Gastrocnemius medialis (tissue), 4 donors: Measurements from ENCODE around the gene APC2. TPM values are rescaled to one million over a fixed set of nuclear protein-coding genes. Genes with fewer than 3 reads are reported as not detected.

Experiments used
- ATAC-seq, 2 donors: fragments of 150-250 bp; one replicate each; pipeline ENCODE4 v1.9.1; 2016
- DNase-seq, 2 donors: peaks; one replicate each; pipeline ENCODE4 v3.0.0-alpha.2; 2019
- H3K27ac ChIP-seq, 4 donors: fragments of 200-600 bp; sonication (generic); 1 replicate in 1 of 4; 2 replicates in 3 of 4; pipeline ENCODE4 v1.5.1; 2016 to 2018; ENCODE audit warnings: mild to moderate bottlenecking in 2 of 4, moderate library complexity in 1 of 4
- H3K27me3 ChIP-seq, 3 donors: fragments of 200-600 bp; sonication (generic) in 2 of 3; 1 replicate in 1 of 3; 2 replicates in 2 of 3; pipeline versions ENCODE4 v1.5.1 to v1.6.0; 2016 to 2019; ENCODE audit warnings: mild to moderate bottlenecking in 1 of 3, moderate library complexity in 1 of 3
- H3K36me3 ChIP-seq, 2 donors: fragments of 200-600 bp; sonication (generic) in 1 of 2; one replicate each; pipeline ENCODE4 v1.5.1; 2017 to 2018
- H3K4me1 ChIP-seq, 2 donors: fragments of 200-600 bp; sonication (generic) in 1 of 2; one replicate each; pipeline ENCODE4 v1.5.1; 2016 to 2017; ENCODE audit warnings: mild to moderate bottlenecking in 2 of 2
- H3K4me3 ChIP-seq, 4 donors: fragments of 200-600 bp; sonication (generic) in 3 of 4; 1 replicate in 1 of 4; 2 replicates in 3 of 4; pipeline ENCODE4 v1.5.1; 2016 to 2019; ENCODE audit warnings: mild to moderate bottlenecking in 2 of 4
- H3K9me3 ChIP-seq, 3 donors: fragments of 200-600 bp; sonication (generic) in 2 of 3; 1 replicate in 1 of 3; 2 replicates in 2 of 3; pipeline ENCODE4 v1.5.1; 2016 to 2019
- POLR2A ChIP-seq, 2 donors: fragments of 450-650 bp; IDR thresholded peaks; one replicate each; pipeline ENCODE4 v1.6.1; 2017; ENCODE audit warnings: antibody characterized with exemption in 2 of 2, mild to moderate bottlenecking in 2 of 2, moderate library complexity in 2 of 2
- in situ Hi-C, 4 donors: fragments of 200-750 bp; cut with MboI; loops; one replicate each; pipeline versions ENCODE4 v1.15.0 to v1.8.0; 2017; ENCODE audit warnings: low sequenced_read_pairs in 4 of 4
- intact Hi-C: fragments of 100-400 bp; cut with DNase I; formaldehyde crosslinking; loops from one replicate; pipeline ENCODE4 v1.15.1; 2023; ENCODE audit warnings: low total_unique reads
- total RNA-seq, 4 donors: library from RNA; depleted of rRNA; stranded (reverse); fragments of >200 nt; gene quantifications; one replicate each; pipeline versions ENCODE4 v1.1.0 to v1.2.3, GENCODE V29; 2016
- TF ChIP-seq, protein P1 (sequence below), 5 experiments: fragments of 450-650 bp in 3 of 5; fragments of 200-600 bp in 2 of 5; sonication (generic) in 2 of 5; IDR thresholded peaks in 4 of 5; conservative IDR thresholded peaks in 1 of 5; 1 replicate in 4 of 5; 2 replicates in 1 of 5; pipeline ENCODE4 v1.5.1; 2016 to 2019; ENCODE audit warnings: antibody characterized with exemption in 5 of 5, mild to moderate bottlenecking in 3 of 5, moderate library complexity in 3 of 5

Gene APC2
- total RNA-seq, 4 donors from 2014 or later = 0.04 TPM; not detected in 3

DNA sequence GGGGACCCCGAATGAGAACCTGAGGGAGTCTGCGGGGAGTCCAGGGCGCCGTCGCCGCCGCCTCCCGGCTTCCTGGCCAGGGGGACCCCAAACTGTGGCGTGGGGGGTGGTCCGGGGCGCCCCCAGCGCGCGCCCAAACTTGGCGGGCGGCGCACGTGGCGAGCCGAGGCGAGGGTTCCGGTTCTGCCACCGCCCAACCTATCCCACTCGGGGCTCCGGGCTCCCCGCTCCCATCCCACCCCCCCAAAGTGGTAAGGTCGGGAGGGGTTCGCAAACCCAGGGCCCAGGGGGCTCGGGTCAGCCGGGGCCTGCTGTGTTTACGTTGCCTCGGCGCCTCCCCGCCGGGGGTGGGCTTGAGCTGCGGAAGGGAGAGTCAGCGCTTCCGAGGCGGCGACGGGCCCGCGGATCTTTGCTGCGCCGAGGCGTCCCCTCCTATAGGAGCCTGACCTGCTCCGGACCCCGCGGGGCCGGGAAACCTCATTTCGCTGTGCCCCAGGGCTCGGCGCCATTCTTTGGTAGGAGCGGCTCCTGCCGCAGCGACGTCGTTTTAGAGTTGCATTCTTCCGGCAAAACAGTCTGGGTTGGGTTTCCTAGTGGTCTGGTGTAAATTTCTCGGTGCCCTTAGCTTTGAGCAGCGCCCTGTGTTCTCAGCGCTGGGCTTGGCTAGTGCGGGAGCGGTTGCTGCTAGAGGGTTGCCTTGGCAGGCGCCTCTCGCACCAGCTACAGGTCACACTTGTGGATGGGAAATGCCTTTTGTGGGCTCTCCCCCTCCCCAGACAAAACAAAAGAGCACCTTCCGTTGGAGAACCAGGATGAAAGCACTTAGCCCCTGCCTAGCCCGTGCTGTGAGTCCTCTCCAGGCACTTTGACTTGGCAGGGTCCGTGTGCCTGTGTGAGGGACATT is 41.4 kb upstream of the APC2 start:
- H3K9me3 ChIP-seq = no peaks in the 10 kb centered on the region
- peak overlapping the region; percentile 75 to 95 (median 85) for H3K4me3 ChIP-seq
- no peaks in the 10 kb centered on the region for H3K27me3 ChIP-seq
- H3K4me1 ChIP-seq = peaks cover 47 to 49% of the 10 kb centered on the region in 2 donors
- in situ Hi-C loops (no loop called here), intact Hi-C loops (no loop called here)
- no peaks in the 10 kb centered on the region for H3K36me3 ChIP-seq
- peak in 1 of 2 donors; percentile 38 for DNase-seq
- H3K27ac ChIP-seq = peak overlapping the region; percentile 89 to 98 (median 94)
- peak in 1 of 2 donors; percentile 10 for ATAC-seq
- TF ChIP-seq POLR2A (IDR thresholded peaks at IDR 0.05) = no peak
- TF ChIP-seq, protein P1, sequence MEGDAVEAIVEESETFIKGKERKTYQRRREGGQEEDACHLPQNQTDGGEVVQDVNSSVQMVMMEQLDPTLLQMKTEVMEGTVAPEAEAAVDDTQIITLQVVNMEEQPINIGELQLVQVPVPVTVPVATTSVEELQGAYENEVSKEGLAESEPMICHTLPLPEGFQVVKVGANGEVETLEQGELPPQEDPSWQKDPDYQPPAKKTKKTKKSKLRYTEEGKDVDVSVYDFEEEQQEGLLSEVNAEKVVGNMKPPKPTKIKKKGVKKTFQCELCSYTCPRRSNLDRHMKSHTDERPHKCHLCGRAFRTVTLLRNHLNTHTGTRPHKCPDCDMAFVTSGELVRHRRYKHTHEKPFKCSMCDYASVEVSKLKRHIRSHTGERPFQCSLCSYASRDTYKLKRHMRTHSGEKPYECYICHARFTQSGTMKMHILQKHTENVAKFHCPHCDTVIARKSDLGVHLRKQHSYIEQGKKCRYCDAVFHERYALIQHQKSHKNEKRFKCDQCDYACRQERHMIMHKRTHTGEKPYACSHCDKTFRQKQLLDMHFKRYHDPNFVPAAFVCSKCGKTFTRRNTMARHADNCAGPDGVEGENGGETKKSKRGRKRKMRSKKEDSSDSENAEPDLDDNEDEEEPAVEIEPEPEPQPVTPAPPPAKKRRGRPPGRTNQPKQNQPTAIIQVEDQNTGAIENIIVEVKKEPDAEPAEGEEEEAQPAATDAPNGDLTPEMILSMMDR (IDR thresholded peaks at IDR 0.05 in 4 of 5, conservative IDR thresholded peaks at IDR 0.05 in 1 of 5) = no peak

DNA sequence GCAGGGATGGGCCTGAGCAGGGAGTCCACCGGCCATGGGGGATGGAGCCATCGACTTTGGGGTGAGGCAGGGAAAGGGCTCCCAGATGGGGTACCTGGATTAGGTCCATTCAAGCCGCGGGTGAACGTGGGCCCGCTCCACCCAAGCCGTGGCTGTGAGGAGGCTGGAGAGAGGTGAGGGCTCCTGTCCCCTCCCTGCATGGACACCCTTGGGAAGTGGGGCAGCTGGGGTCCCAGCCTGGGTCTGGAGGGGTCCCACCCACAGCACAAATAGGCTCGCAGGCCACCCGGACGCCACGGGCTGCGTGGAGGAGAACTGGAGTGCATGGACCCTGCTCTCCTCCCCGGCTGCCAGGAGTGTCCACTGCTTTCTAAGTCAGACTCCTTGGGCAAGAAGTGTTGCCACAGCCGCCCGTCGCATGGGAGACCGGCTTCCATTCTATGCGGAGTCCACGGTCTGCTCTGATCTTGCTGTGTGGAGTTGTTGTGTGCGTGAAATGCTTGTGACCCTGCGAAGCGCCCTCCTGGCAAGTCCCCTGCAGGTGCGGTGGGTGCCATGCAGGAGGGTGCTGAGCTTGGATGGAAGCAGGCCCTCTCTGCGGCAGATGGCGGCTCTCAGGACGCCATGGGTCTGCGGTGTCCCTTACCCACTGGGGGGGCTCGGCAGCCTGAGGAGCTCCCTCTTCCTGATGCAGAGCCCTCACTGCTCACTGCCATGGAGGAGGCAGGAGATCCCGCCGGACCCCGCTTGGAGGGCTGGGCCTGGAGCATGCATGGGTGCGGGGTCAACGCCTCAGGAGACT is 40.5 kb upstream of the APC2 start:
- Histone ChIP-seq H3K36me3 (no peaks in the 10 kb centered on the region), H3K27me3 (no peaks in the 10 kb centered on the region), H3K4me3 (peak overlapping the region; percentile 75 to 95 (median 85)), H3K9me3 (no peaks in the 10 kb centered on the region), H3K27ac (peak overlapping the region; percentile 89 to 98 (median 94)), H3K4me1 (peaks cover 54 to 55% of the 10 kb centered on the region in 2 donors)
- in situ Hi-C loops (no loop called here), intact Hi-C loops (loop anchor here (10.0 kb wide), 1 partner anchor 655 kb away; no protein-coding TSS in a partner anchor)
- peak in 1 of 2 donors; percentile 44 for DNase-seq
- no peak for TF ChIP-seq POLR2A (IDR thresholded peaks at IDR 0.05)
- ATAC-seq = no peak

DNA sequence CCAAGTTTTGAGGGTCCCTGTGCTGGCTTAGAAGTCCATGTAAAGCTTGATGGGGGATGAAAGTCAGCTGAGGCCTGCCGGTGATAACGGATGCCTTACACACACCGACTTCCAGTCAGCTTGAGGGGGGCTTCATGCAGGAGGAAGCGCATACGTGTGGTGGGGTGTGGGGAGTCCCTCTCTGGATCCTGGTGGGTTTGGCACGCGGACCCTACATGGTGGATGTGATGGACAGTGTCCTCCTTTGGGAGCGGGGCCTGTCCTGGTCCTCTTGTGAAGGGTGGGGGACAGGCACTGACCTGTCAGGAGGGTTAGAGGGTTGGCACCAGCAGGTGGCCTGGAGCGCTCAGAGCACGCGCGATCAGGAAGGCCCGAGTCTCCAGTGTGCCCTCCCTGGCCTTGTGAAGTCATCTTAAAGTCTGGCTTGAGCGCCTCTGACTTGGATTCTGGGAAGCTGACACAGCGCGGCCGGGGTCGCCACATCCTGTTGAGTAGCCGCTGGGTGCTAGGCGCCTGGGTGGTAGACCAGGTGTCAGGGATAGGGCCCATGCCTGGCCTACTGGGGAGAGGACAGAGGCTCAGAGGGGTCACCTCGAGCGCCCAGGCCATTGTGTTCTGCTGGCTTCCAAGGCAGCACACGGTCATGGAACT is 39.7 kb upstream of the APC2 start:
- H3K27ac ChIP-seq = peak overlapping the region; percentile 89 to 98 (median 94)
- H3K4me1 ChIP-seq = peaks cover 61 to 64% of the 10 kb centered on the region in 2 donors
- no peaks in the 10 kb centered on the region for H3K9me3 ChIP-seq
- TF ChIP-seq POLR2A (IDR thresholded peaks at IDR 0.05) = peak in 1 of 2 donors; percentile 11
- TF ChIP-seq, protein P1 (IDR thresholded peaks at IDR 0.05 in 4 of 5, conservative IDR thresholded peaks at IDR 0.05 in 1 of 5) = no peak
- H3K27me3 ChIP-seq = no peaks in the 10 kb centered on the region
- peak in 1 of 2 donors; percentile 53 for DNase-seq
- intact Hi-C loops (loop anchor here (10.0 kb wide), 1 partner anchor 655 kb away; no protein-coding TSS in a partner anchor), in situ Hi-C loops (no loop called here)
- ATAC-seq = no peak
- H3K4me3 ChIP-seq = peak overlapping the region; percentile 7 to 95 (median 76)
- no peaks in the 10 kb centered on the region for H3K36me3 ChIP-seq

DNA sequence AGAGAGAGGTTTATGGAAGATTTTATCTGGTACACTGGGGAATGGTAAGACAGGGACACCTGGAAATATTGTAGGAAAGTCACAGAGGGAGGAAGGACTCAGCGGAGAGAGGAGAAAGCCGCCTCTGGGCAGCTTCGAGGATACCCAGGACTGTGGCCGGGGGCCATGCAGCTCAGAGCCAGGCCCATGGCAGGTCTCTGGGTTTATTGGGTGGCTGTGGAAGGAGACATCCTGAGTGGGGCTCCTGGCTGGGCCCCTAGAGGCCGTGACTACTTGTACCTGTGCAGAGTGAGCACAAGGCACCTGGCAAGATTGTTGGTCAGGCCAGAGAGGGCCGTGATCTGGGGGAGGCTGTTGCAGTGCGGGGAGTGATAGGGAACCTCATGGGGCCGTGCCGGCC is 39.1 kb upstream of the APC2 start:
- ATAC-seq (no peak), DNase-seq (no peak)
- Histone ChIP-seq H3K4me1 (peaks cover 66 to 69% of the 10 kb centered on the region in 2 donors), H3K9me3 (no peaks in the 10 kb centered on the region), H3K4me3 (peak overlapping the region in 2 of 4 donors; percentile 5 to 7), H3K36me3 (no peaks in the 10 kb centered on the region), H3K27ac (peak overlapping the region; percentile 89 to 98 (median 94)), H3K27me3 (no peaks in the 10 kb centered on the region)
- intact Hi-C loops = loop anchor here (10.0 kb wide), 1 partner anchor 654 kb away; no protein-coding TSS in a partner anchor
- TF ChIP-seq, protein P1 (IDR thresholded peaks at IDR 0.05 in 4 of 5, conservative IDR thresholded peaks at IDR 0.05 in 1 of 5) = no peak
- in situ Hi-C loops = no loop called here
